PC-9 (cell line): Measurements from ENCODE around the gene ZBTB49. TPM values are rescaled to one million over a fixed set of nuclear protein-coding genes. Genes with fewer than 3 reads are reported as not detected.

Experiments
- BruUV-seq: library from RNA; stranded (reverse); fragments of 400-500 nt; replicated peaks from 2 replicates; lab custom pipeline; 2021; lab: Mats Ljungman, UMichigan
- CTCF ChIA-PET: fragments of 300-600 bp; sonication (Branson Sonifier 250); formaldehyde crosslinking; loops from one replicate; lab custom pipeline; 2022; ENCODE audit warnings: antibody characterized with exemption; lab: Charles Lee
- POLR2A ChIA-PET: fragments of 300-600 bp; sonication (Branson Sonifier 250); formaldehyde crosslinking; loops from one replicate; lab custom pipeline; 2022; ENCODE audit warnings: antibody characterized with exemption; ENCODE audit not compliant: unreplicated experiment; lab: Charles Lee
- DNase-seq, 2 experiments: peaks; one replicate each; pipeline versions ENCODE4 v3.0.0 to v3.0.0-alpha.2; 2015 to 2022; ENCODE audit warnings: mixed read lengths in 1 of 2
- H2AFZ ChIP-seq: fragments of 200-600 bp; sonication (generic); 2 replicates; pipeline ENCODE4 v1.8.1; 2017; ENCODE audit warnings: antibody characterized with exemption
- H3F3A ChIP-seq: fragments of 200-600 bp; sonication (generic); 2 replicates; pipeline ENCODE4 v1.8.1; 2017; ENCODE audit warnings: antibody characterized with exemption, mild to moderate bottlenecking, low read depth; ENCODE audit not compliant: insufficient read depth
- H3K27ac ChIP-seq: fragments of 200-600 bp; sonication (generic); 2 replicates; pipeline ENCODE4 v1.6.1; 2016; ENCODE audit warnings: mixed run types
- H3K27me3 ChIP-seq: fragments of 200-600 bp; sonication (generic); 2 replicates; pipeline ENCODE4 v1.6.1; 2016; ENCODE audit warnings: low read depth, mixed run types; ENCODE audit not compliant: insufficient read depth
- H3K36me3 ChIP-seq: fragments of 200-600 bp; sonication (generic); 2 replicates; pipeline ENCODE4 v1.6.1; 2016; ENCODE audit warnings: low read depth, mixed run types
- H3K4me1 ChIP-seq: fragments of 200-600 bp; sonication (generic); replicated peaks from 2 replicates; pipeline ENCODE4 v1.6.1; 2016; ENCODE audit warnings: mixed run types; ENCODE audit not compliant: insufficient read depth
- H3K4me2 ChIP-seq: fragments of 200-600 bp; sonication (generic); 2 replicates; pipeline ENCODE4 v1.6.1; 2017; ENCODE audit warnings: mixed run types
- H3K4me3 ChIP-seq: fragments of 200-600 bp; sonication (generic); 2 replicates; pipeline ENCODE4 v1.6.1; 2016; ENCODE audit warnings: mixed run types
- H3K79me2 ChIP-seq: fragments of 200-600 bp; sonication (generic); 2 replicates; pipeline ENCODE4 v1.6.1; 2017; ENCODE audit warnings: low read depth, mixed run types
- H3K9me2 ChIP-seq: fragments of 200-600 bp; sonication (generic); 2 replicates; pipeline ENCODE4 v1.8.1; 2017; ENCODE audit warnings: mild to moderate bottlenecking; ENCODE audit not compliant: insufficient read depth
- H3K9me3 ChIP-seq: fragments of 200-600 bp; sonication (generic); 2 replicates; pipeline ENCODE4 v1.8.1; 2016; ENCODE audit warnings: low read depth; ENCODE audit not compliant: insufficient read depth
- H4K20me1 ChIP-seq: fragments of 200-600 bp; sonication (generic); 2 replicates; pipeline ENCODE4 v1.8.1; 2017; ENCODE audit not compliant: insufficient read depth
- EZH2 ChIP-seq: fragments of 200-600 bp; sonication (generic); IDR thresholded peaks from 2 replicates; pipeline ENCODE4 v1.8.0; 2017; ENCODE audit warnings: antibody characterized with exemption, low read depth
- intact Hi-C: fragments of 100-400 bp; cut with micrococcal nuclease; formaldehyde crosslinking; loops from one replicate; pipeline ENCODE4 v1.10.0; 2022; ENCODE audit not compliant: unreplicated experiment
- total RNA-seq: library from RNA; stranded (reverse); gene quantifications from 2 replicates; pipeline ENCODE4 v1.2.3, GENCODE V29; 2021
- TF ChIP-seq, protein P1 (sequence below): fragments of 200-600 bp; sonication (generic); conservative IDR thresholded peaks from 2 replicates; pipeline ENCODE4 v1.6.1; 2017; ENCODE audit warnings: mixed run types, antibody characterized with exemption, mild to moderate bottlenecking, moderate library complexity

The ZBTB49 gene
- total RNA-seq, 1 experiment from 2014 or later: 5.3 TPM

DNA sequence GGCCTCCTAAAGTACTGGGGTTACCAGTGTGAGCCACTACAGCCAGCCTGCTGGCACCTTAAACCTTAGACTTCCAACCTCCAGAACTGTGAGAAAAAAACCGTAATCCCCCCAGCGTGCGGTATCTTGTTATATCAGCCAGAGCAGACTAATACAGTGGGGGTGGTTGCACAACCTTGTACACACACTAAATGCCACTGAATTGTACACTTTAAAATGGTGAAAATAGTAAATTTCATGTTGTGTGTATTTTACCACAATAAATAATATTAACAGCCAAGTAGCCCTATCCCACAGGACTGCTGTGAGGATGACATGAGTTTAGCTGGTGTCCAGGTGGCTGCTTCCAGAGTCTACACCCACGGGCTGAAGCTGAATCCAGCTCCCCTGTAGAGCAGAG, 38.8 kb downstream of the ZBTB49 start:
- no peak overlapping the region for H3K4me3 ChIP-seq
- no peaks in the 10 kb centered on the region for H3F3A ChIP-seq
- TF ChIP-seq, protein P1, sequence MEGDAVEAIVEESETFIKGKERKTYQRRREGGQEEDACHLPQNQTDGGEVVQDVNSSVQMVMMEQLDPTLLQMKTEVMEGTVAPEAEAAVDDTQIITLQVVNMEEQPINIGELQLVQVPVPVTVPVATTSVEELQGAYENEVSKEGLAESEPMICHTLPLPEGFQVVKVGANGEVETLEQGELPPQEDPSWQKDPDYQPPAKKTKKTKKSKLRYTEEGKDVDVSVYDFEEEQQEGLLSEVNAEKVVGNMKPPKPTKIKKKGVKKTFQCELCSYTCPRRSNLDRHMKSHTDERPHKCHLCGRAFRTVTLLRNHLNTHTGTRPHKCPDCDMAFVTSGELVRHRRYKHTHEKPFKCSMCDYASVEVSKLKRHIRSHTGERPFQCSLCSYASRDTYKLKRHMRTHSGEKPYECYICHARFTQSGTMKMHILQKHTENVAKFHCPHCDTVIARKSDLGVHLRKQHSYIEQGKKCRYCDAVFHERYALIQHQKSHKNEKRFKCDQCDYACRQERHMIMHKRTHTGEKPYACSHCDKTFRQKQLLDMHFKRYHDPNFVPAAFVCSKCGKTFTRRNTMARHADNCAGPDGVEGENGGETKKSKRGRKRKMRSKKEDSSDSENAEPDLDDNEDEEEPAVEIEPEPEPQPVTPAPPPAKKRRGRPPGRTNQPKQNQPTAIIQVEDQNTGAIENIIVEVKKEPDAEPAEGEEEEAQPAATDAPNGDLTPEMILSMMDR: no peak
- no peak for TF ChIP-seq EZH2
- H3K4me2 ChIP-seq: no peak overlapping the region
- H3K27me3 ChIP-seq: 0 out of 2 replicates have a peak, but pooled peaks cover 3% of the 10 kb centered on the region
- H3K27ac ChIP-seq: no peak overlapping the region
- no peak overlapping the region for H2AFZ ChIP-seq
- H3K9me3 ChIP-seq: no peaks in the 10 kb centered on the region
- BruUV-seq: no TSS peak
- ChIA-PET POLR2A (no interaction called here), CTCF (no interaction called here)
- intact Hi-C loops: no loop called here
- H4K20me1 ChIP-seq: no peaks in the 10 kb centered on the region
- no peaks in the 10 kb centered on the region for H3K36me3 ChIP-seq
- no peaks in the 10 kb centered on the region for H3K4me1 ChIP-seq
- H3K79me2 ChIP-seq: no peaks in the 10 kb centered on the region
- DNase-seq: no peak
- no peaks in the 10 kb centered on the region for H3K9me2 ChIP-seq

DNA sequence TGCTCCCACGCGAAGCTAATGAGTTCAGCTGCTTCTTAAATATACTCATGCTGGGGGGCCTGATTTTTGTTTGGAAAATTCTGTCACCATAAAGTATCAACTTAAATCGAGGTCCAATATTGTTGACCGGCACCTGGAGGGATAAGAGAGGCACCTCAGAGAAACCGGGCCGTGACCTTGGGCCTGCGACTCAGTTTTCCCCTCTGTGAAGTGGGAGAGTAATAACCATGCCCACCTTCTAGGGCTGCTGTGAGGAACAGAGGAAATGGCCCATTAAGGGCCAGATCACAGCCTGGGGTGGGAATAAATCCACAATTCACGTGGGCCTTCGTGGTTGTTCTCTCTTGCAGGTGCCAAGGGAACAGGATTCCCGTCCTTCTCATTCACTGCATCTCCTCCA, 39.4 kb downstream of the ZBTB49 start:
- Histone ChIP-seq H3K27me3 (0 out of 2 replicates have a peak, but pooled peaks cover 3% of the 10 kb centered on the region), H3K79me2 (no peaks in the 10 kb centered on the region), H3K9me2 (no peaks in the 10 kb centered on the region), H3K27ac (no peak overlapping the region), H2AFZ (no peak overlapping the region), H3K9me3 (no peaks in the 10 kb centered on the region), H3K4me1 (no peaks in the 10 kb centered on the region), H3F3A (no peaks in the 10 kb centered on the region), H4K20me1 (no peaks in the 10 kb centered on the region), H3K4me2 (no peak overlapping the region), H3K4me3 (no peak overlapping the region), H3K36me3 (no peaks in the 10 kb centered on the region)
- no TSS peak for BruUV-seq
- TF ChIP-seq, protein P1: no peak
- no peak for TF ChIP-seq EZH2
- DNase-seq: no peak
- CTCF ChIA-PET: no interaction called here
- POLR2A ChIA-PET: no interaction called here
- intact Hi-C loops: no loop called here

DNA sequence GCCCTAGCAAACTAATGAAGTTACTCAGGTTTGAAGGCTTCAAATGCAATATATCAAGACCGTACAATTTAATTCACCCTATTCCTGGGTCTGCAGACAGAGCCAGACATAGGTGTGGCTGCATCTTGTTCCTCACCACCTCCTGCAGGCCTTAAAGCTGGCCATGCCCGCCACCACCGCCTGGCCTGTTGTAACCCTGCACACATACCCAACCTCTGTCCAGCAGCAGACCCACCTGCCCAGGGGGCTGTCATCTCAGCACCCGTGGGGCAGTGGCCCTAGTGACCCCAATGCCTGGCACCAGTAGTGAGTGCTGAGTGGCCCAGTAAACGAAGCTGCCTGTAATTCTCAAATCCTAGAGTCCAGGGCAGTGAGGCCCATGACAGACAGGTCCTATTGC, 40.7 kb downstream of the ZBTB49 start:
- intact Hi-C loops: no loop called here
- POLR2A ChIA-PET: no interaction called here

More for the DNA sequence above, 40.7 kb downstream of the ZBTB49 start:
- 0 out of 2 replicates have a peak, but pooled peaks cover 3% of the 10 kb centered on the region for H3K27me3 ChIP-seq
- H3K36me3 ChIP-seq: no peaks in the 10 kb centered on the region
- H3K9me3 ChIP-seq: no peaks in the 10 kb centered on the region
- H2AFZ ChIP-seq: no peak overlapping the region
- H3K4me3 ChIP-seq: no peak overlapping the region
- no peak for DNase-seq
- CTCF ChIA-PET: interaction anchor here (1.0 kb wide), 1 partner anchor 71 kb away, joined by 3 read pairs; no protein-coding TSS in a partner anchor
- H3K79me2 ChIP-seq: no peaks in the 10 kb centered on the region
- H3K27ac ChIP-seq: no peak overlapping the region
- no peak overlapping the region for H3K4me2 ChIP-seq
- no TSS peak for BruUV-seq
- H3K4me1 ChIP-seq: no peaks in the 10 kb centered on the region
- no peaks in the 10 kb centered on the region for H3K9me2 ChIP-seq
- H4K20me1 ChIP-seq: no peaks in the 10 kb centered on the region
- no peaks in the 10 kb centered on the region for H3F3A ChIP-seq
- no peak for TF ChIP-seq EZH2
- TF ChIP-seq, protein P1: no peak
